Measurements from ENCODE around the gene NOC2L. TPM values are rescaled to one million over a fixed set of nuclear protein-coding genes. Genes with fewer than 3 reads are reported as not detected.
"Not testable (repeated sequence)": the region's sequence is repeated elsewhere in the genome, so short reads cannot be mapped to it uniquely, and the experiment has no call there.

NOC2L gene
- total and polyA plus RNA-seq, 8 donors: 23.3 to 86.5 (median 37.5) TPM

- DNase-seq (peak in 1 of 6 donors; percentile 82), ATAC-seq (no peak), FAIRE-seq (no peak)
- Histone ChIP-seq H3K4me1 (peaks cover 0 to 4% (median 0%) of the 10 kb centered on the region in 3 donors), H3K27me3 (no peaks in the 10 kb centered on the region), H3K36me3 (no peaks in the 10 kb centered on the region), H3K27ac (no peak overlapping the region), H3K4me3 (peak overlapping the region in 2 of 4 donors; percentile 57 to 58), H3K9me3 (no peaks in the 10 kb centered on the region)
- intact Hi-C loops (cut with DNase I): no loop called here
- no peak for TF ChIP-seq CTCF (IDR thresholded peaks at IDR 0.05)
- WGBS, 2 donors: 66 to 79% methylated on average over 2 to 3 of the region's 3 CpGs
These were observed 38.6 kb upstream of the NOC2L start for GRCh38 chr1:997713-997992.

GRCh38 chr1:996851-997712 is 38.0 kb upstream of the NOC2L start:
- Histone ChIP-seq H3K4me1 (peaks cover 0 to 4% (median 0%) of the 10 kb centered on the region in 3 donors), H3K36me3 (no peaks in the 10 kb centered on the region), H3K4me3 (no peak overlapping the region), H3K9me3 (no peaks in the 10 kb centered on the region), H3K27me3 (no peaks in the 10 kb centered on the region), H3K27ac (no peak overlapping the region)
- no peak for FAIRE-seq
- 56 to 71% methylated on average over 21 to 24 of the region's 24 CpGs for WGBS, 2 donors
- ATAC-seq: no peak
- no peak for TF ChIP-seq CTCF (IDR thresholded peaks at IDR 0.05)
- peak in 3 of 6 donors; percentile 3 to 76 (median 22) for DNase-seq
- intact Hi-C loops (cut with DNase I): no loop called here

- intact Hi-C loops (cut with DNase I): no loop called here
- 37 to 45% methylated on average over 27 to 30 of the region's 30 CpGs for WGBS, 2 donors
- H3K27me3 ChIP-seq: no peaks in the 10 kb centered on the region
- H3K9me3 ChIP-seq: no peaks in the 10 kb centered on the region
- H3K4me3 ChIP-seq: no peak overlapping the region
- H3K4me1 ChIP-seq: peaks cover 0 to 4% (median 0%) of the 10 kb centered on the region in 3 donors
- DNase-seq: peak in 2 of 6 donors; percentile 4 to 74
- ATAC-seq: no peak
- no peak overlapping the region for H3K27ac ChIP-seq
- no peak for TF ChIP-seq CTCF (IDR thresholded peaks at IDR 0.05)
- H3K36me3 ChIP-seq: no peaks in the 10 kb centered on the region
- no peak for FAIRE-seq
These were observed 36.9 kb upstream of the NOC2L start for GRCh38 chr1:995665-996633.

- FAIRE-seq; H3K36me3 ChIP-seq; intact Hi-C loops (cut with DNase I); H3K9me3 ChIP-seq; H3K27me3 ChIP-seq; H3K4me1 ChIP-seq; ATAC-seq; H3K4me3 ChIP-seq; H3K27ac ChIP-seq: not testable (repeated sequence)
- DNase-seq: peak in 1 of 6 donors; percentile 31
- WGBS, 2 donors: 74 to 76% methylated on average over 6 of the region's 6 CpGs
These were observed 35.5 kb upstream of the NOC2L start for GRCh38 chr1:994546-994945.

GRCh38 chr1:993379-993995 is 34.4 kb upstream of the NOC2L start:
- Histone ChIP-seq H3K4me1 (no peaks in the 10 kb centered on the region), H3K9me3 (no peaks in the 10 kb centered on the region), H3K27ac (no peak overlapping the region), H3K27me3 (no peaks in the 10 kb centered on the region), H3K4me3 (no peak overlapping the region), H3K36me3 (no peaks in the 10 kb centered on the region)
- 76 to 77% methylated on average over 15 of the region's 15 CpGs for WGBS, 2 donors
- intact Hi-C loops (cut with DNase I): no loop called here
- DNase-seq: no peak
- FAIRE-seq: no peak
- ATAC-seq: no peak
- no peak for TF ChIP-seq CTCF (IDR thresholded peaks at IDR 0.05)
